Neural progenitor cell (in vitro differentiated cells): ENCODE measurements around the gene RANGAP1. TPM values are rescaled to one million over a fixed set of nuclear protein-coding genes. Genes with fewer than 3 reads are reported as not detected.
A peak's percentile ranks its signal among the peaks of the same experiment; 100 is the strongest.

Experiments used
- DNase-seq: peaks from one replicate; pipeline ENCODE4 v3.0.0-alpha.2; 2016; ENCODE audit warnings: low spot score
- H2AFZ ChIP-seq: fragments of 200-600 bp; sonication (generic); replicated peaks from 2 replicates; pipeline ENCODE4 v1.6.1; 2016; ENCODE audit warnings: antibody characterized with exemption
- H3F3A ChIP-seq: fragments of 200-600 bp; sonication (generic); 2 replicates; pipeline ENCODE4 v1.6.1; 2016; ENCODE audit warnings: antibody characterized with exemption, low read depth
- H3K27ac ChIP-seq: fragments of 200-600 bp; sonication (generic); 2 replicates; pipeline ENCODE4 v1.5.1; 2016; ENCODE audit warnings: mild to moderate bottlenecking
- H3K27me3 ChIP-seq: fragments of 200-600 bp; sonication (generic); 2 replicates; pipeline ENCODE4 v1.6.1; 2016; ENCODE audit warnings: mild to moderate bottlenecking, moderate library complexity
- H3K36me3 ChIP-seq: fragments of 200-600 bp; sonication (generic); 2 replicates; pipeline ENCODE4 v1.5.1; 2016
- H3K4me1 ChIP-seq: fragments of 200-600 bp; sonication (generic); 2 replicates; pipeline ENCODE4 v1.6.1; 2016; ENCODE audit warnings: mixed run types
- H3K4me2 ChIP-seq: fragments of 200-600 bp; sonication (generic); 2 replicates; pipeline ENCODE4 v1.6.1; 2016
- H3K4me3 ChIP-seq: fragments of 200-600 bp; sonication (generic); 2 replicates; pipeline ENCODE4 v1.5.1; 2016
- H3K79me2 ChIP-seq: fragments of 200-600 bp; sonication (generic); 2 replicates; pipeline ENCODE4 v1.6.1; 2016; ENCODE audit warnings: low read depth
- H3K9ac ChIP-seq: fragments of 200-600 bp; sonication (generic); 2 replicates; pipeline ENCODE4 v1.6.1; 2016
- H3K9me3 ChIP-seq: fragments of 200-600 bp; sonication (generic); 2 replicates; pipeline ENCODE4 v1.5.1; 2016; ENCODE audit warnings: low read depth
- H4K20me1 ChIP-seq: fragments of 200-600 bp; sonication (generic); 2 replicates; pipeline ENCODE4 v1.6.1; 2016; ENCODE audit warnings: low read depth
- H3K27ac Mint-ChIP-seq: 3 replicates; pipeline ENCODE4 v1.8.0; 2021; ENCODE audit warnings: mixed read lengths
- H3K27me3 Mint-ChIP-seq: 2 replicates; pipeline ENCODE4 v1.8.0; 2022; ENCODE audit warnings: low read depth, mild to moderate bottlenecking, inconsistent platforms, moderate library complexity, mixed read lengths; ENCODE audit not compliant: insufficient read depth
- H3K36me3 Mint-ChIP-seq: 3 replicates; pipeline ENCODE4 v1.8.0; 2021; ENCODE audit warnings: mixed read lengths
- H3K4me1 Mint-ChIP-seq: 3 replicates; pipeline ENCODE4 v1.8.0; 2021; ENCODE audit warnings: mixed read lengths
- H3K4me3 Mint-ChIP-seq: 3 replicates; pipeline ENCODE4 v1.8.0; 2021; ENCODE audit warnings: mild to moderate bottlenecking, moderate library complexity, mixed read lengths
- H3K9me3 Mint-ChIP-seq: 3 replicates; pipeline ENCODE4 v1.8.0; 2020; ENCODE audit warnings: mixed read lengths
- EZH2 ChIP-seq: fragments of 200-600 bp; sonication (generic); IDR thresholded peaks from 2 replicates; pipeline ENCODE4 v1.6.1; 2017; ENCODE audit warnings: antibody characterized with exemption, mild to moderate bottlenecking, moderate library complexity
- EZH2phosphoT487 ChIP-seq: fragments of 200-600 bp; sonication (generic); IDR thresholded peaks from 2 replicates; pipeline ENCODE4 v1.6.1; 2017; ENCODE audit warnings: antibody characterized with exemption
- total RNA-seq: library from RNA; depleted of rRNA; stranded (reverse); fragments of >200 nt; gene quantifications from 2 replicates; pipeline ENCODE4 v1.2.3, GENCODE V29; 2015; ENCODE audit warnings: low replicate concordance
- TF ChIP-seq, protein P1 (sequence below): fragments of 200-600 bp; sonication (generic); IDR thresholded peaks from 2 replicates; pipeline ENCODE4 v1.5.1; 2017; ENCODE audit warnings: antibody characterized with exemption, mild to moderate bottlenecking

RANGAP1 gene
- total RNA-seq, 1 donor from 2014 or later = 53.4 TPM

DNA sequence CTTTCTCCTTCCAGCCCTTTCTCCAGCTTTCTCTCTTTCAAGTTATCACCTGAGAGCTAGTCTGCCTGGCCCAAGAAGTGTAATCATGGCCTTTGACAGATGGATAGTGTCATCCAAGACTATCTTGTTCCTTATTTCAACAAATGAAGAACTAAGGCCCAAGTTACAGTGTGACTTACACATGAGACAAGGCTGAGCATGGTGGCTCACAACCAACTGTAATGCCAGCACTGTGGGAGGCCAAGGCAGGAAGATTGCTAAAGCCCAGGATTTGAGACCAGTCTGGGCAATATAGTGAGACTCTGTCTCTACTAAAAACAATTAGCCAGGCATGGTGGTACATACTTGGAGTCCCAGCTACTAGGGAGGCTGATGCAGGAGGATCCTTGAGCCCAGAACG is 3.7 kb upstream of the RANGAP1 start:
- peak overlapping the region; percentile 74 for H3K27ac Mint-ChIP-seq
- H3K27me3 Mint-ChIP-seq = peaks cover 2% of the 10 kb centered on the region
- no peak for DNase-seq
- peaks cover 14% of the 10 kb centered on the region for H3K4me1 ChIP-seq
- TF ChIP-seq EZH2 = no peak
- no peaks in the 10 kb centered on the region for H3K9me3 Mint-ChIP-seq
- no peaks in the 10 kb centered on the region for H3K27me3 ChIP-seq
- peaks cover 12% of the 10 kb centered on the region for H3K79me2 ChIP-seq
- H3K4me1 Mint-ChIP-seq = peaks cover 13% of the 10 kb centered on the region
- no peaks in the 10 kb centered on the region for H3K9me3 ChIP-seq
- H3K4me3 Mint-ChIP-seq = no peak overlapping the region
- H3F3A ChIP-seq = peaks cover 20% of the 10 kb centered on the region
- no peak overlapping the region for H3K4me2 ChIP-seq
- H3K36me3 ChIP-seq = no peaks in the 10 kb centered on the region
- H3K4me3 ChIP-seq = no peak overlapping the region
- H3K9ac ChIP-seq = no peak overlapping the region
- H3K27ac ChIP-seq = no peak overlapping the region
- no peak overlapping the region for H2AFZ ChIP-seq
- H3K36me3 Mint-ChIP-seq = no peaks in the 10 kb centered on the region
- no peaks in the 10 kb centered on the region for H4K20me1 ChIP-seq

DNA sequence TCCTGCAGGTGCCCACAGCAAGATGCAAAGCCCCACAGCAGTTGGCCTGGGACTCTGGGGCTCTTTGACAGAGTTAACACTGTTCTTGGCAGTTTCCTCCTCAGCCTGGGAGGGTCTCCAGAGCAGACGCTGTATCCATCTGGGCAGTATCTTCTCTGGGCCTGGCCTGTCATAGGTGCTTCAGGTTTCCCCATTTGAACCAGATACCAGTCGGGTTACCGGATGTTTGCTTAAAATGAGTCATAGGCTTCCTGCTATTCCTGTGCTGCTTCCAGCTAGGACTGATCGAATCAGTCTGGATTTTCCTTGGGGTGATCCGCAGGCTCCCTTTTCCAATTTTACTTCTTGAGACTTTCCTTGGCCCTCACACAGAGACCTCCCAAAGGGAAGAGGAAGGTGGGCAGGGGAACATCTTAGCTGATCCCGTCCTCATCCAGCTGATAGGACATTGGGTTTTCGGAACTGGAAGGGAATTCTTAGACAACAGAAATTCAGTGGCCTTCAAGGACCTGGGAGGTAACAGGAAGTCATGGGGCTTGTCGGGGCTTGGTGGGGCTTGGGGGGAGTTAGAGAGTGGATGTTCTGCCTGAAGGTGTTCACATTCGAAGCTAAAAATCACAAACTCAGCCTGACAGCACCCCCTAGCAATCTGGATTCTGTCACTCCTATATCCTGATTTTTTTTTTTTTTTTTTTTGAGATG is 2.4 kb upstream of the RANGAP1 start:
- H3K27ac ChIP-seq = peak overlapping the region; percentile 39
- H3K9ac ChIP-seq = no peak overlapping the region
- Mint-ChIP-seq H3K36me3 (peaks cover 3% of the 10 kb centered on the region), H3K4me3 (peak overlapping the region; percentile 72), H3K4me1 (peaks cover 16% of the 10 kb centered on the region), H3K27me3 (peaks cover 2% of the 10 kb centered on the region), H3K9me3 (no peaks in the 10 kb centered on the region), H3K27ac (no peak overlapping the region)
- no peak for DNase-seq
- TF ChIP-seq, protein P1, sequence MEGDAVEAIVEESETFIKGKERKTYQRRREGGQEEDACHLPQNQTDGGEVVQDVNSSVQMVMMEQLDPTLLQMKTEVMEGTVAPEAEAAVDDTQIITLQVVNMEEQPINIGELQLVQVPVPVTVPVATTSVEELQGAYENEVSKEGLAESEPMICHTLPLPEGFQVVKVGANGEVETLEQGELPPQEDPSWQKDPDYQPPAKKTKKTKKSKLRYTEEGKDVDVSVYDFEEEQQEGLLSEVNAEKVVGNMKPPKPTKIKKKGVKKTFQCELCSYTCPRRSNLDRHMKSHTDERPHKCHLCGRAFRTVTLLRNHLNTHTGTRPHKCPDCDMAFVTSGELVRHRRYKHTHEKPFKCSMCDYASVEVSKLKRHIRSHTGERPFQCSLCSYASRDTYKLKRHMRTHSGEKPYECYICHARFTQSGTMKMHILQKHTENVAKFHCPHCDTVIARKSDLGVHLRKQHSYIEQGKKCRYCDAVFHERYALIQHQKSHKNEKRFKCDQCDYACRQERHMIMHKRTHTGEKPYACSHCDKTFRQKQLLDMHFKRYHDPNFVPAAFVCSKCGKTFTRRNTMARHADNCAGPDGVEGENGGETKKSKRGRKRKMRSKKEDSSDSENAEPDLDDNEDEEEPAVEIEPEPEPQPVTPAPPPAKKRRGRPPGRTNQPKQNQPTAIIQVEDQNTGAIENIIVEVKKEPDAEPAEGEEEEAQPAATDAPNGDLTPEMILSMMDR = no peak
- TF ChIP-seq EZH2phosphoT487 (no peak), EZH2 (no peak)
- no peak overlapping the region for H3K4me2 ChIP-seq
- H4K20me1 ChIP-seq = no peaks in the 10 kb centered on the region
- peaks cover 25% of the 10 kb centered on the region for H3K79me2 ChIP-seq
- peaks cover 20% of the 10 kb centered on the region for H3F3A ChIP-seq
- no peaks in the 10 kb centered on the region for H3K36me3 ChIP-seq
- no peaks in the 10 kb centered on the region for H3K27me3 ChIP-seq
- no peak overlapping the region for H3K4me3 ChIP-seq
- peaks cover 14% of the 10 kb centered on the region for H3K4me1 ChIP-seq
- H3K9me3 ChIP-seq = no peaks in the 10 kb centered on the region
- H2AFZ ChIP-seq = no peak overlapping the region

DNA sequence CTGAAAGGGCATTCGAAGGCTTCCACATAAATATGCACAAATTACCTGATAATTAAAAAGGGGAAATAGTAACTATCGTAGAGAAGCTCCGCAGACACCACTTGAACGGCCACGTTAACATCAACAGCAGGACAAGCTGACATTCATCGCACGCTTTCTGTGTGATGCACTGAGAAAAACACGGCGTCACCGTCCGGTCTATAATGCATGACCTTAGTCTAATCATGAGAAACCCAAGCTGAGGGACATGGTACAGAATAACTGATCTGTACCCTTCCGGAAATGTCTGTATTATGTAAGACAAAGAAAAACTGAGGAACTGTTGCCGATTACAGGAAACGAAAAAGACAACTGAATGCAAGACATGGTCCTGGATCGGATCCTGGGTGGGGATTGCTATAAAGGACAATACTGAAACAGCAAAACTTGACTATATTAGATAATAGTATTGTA is 678 bp upstream of the RANGAP1 start:
- peak overlapping the region; percentile 86 for H2AFZ ChIP-seq
- Mint-ChIP-seq H3K4me1 (peaks cover 18% of the 10 kb centered on the region), H3K9me3 (no peaks in the 10 kb centered on the region), H3K27me3 (peaks cover 2% of the 10 kb centered on the region), H3K4me3 (peak overlapping the region; percentile 91), H3K36me3 (peaks cover 10% of the 10 kb centered on the region), H3K27ac (peak overlapping the region; percentile 58)
- H3F3A ChIP-seq = peaks cover 20% of the 10 kb centered on the region
- peaks cover 42% of the 10 kb centered on the region for H3K79me2 ChIP-seq
- peaks cover 8% of the 10 kb centered on the region for H4K20me1 ChIP-seq
- H3K36me3 ChIP-seq = peaks cover 5% of the 10 kb centered on the region
- no peak overlapping the region for H3K27ac ChIP-seq
- DNase-seq = no peak
- peak overlapping the region; percentile 83 for H3K4me2 ChIP-seq
- no peak overlapping the region for H3K9ac ChIP-seq
- no peak for TF ChIP-seq EZH2phosphoT487
- no peak for TF ChIP-seq EZH2
- TF ChIP-seq, protein P1 = no peak
- peaks cover 14% of the 10 kb centered on the region for H3K4me1 ChIP-seq
- peak overlapping the region; percentile 49 for H3K4me3 ChIP-seq
- no peaks in the 10 kb centered on the region for H3K9me3 ChIP-seq
- H3K27me3 ChIP-seq = no peaks in the 10 kb centered on the region

DNA sequence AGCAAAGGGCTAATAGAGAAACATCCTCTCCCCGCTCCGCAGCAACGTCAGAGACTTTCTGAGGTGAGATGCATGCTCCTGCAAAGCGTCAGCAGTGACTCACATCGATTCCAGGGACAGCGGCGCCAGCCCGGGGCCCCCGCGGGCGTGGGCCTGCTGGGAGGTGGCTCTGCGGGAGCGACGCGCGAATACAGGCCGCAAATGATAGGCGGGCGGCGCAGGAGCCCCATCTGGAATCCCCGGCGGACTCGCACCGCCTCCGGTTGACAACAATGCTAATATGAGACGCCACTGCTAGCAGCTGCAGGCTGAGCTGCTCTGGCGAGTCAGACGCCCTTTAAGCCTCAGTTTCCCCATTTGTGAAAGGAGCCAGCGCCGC is 557 bp downstream of the RANGAP1 start:
- TF ChIP-seq EZH2 (no peak), EZH2phosphoT487 (no peak)
- TF ChIP-seq, protein P1 = no peak
- Histone ChIP-seq H3K9me3 (no peaks in the 10 kb centered on the region), H3K4me3 (peak overlapping the region; percentile 76), H3K36me3 (peaks cover 5% of the 10 kb centered on the region), H3K27me3 (no peaks in the 10 kb centered on the region), H2AFZ (peak overlapping the region; percentile 30), H3F3A (peaks cover 15% of the 10 kb centered on the region), H3K9ac (peak overlapping the region; percentile 35), H3K79me2 (peaks cover 54% of the 10 kb centered on the region), H3K27ac (peak overlapping the region; percentile 24), H3K4me1 (peaks cover 8% of the 10 kb centered on the region), H3K4me2 (peak overlapping the region; percentile 76), H4K20me1 (peaks cover 17% of the 10 kb centered on the region)
- no peak overlapping the region for H3K27ac Mint-ChIP-seq
- DNase-seq = peak; percentile 69
- peaks cover 2% of the 10 kb centered on the region for H3K27me3 Mint-ChIP-seq
- H3K4me3 Mint-ChIP-seq = peak overlapping the region; percentile 91
- H3K36me3 Mint-ChIP-seq = peaks cover 14% of the 10 kb centered on the region
- H3K4me1 Mint-ChIP-seq = peaks cover 18% of the 10 kb centered on the region
- H3K9me3 Mint-ChIP-seq = no peaks in the 10 kb centered on the region
